K562 (cell line): ENCODE data around the gene HOXB5. TPM values are rescaled to one million over a fixed set of nuclear protein-coding genes. Genes with fewer than 3 reads are reported as not detected.
A peak's percentile ranks its signal among the peaks of the same experiment; 100 is the strongest.

Experiments used
- ASH1L ChIP-seq: fragments of 450-650 bp; IDR thresholded peaks from 2 replicates; pipeline ENCODE4 v1.6.1; 2018; ENCODE audit warnings: borderline replicate concordance, mild to moderate bottlenecking, low read depth; ENCODE audit not compliant: partially characterized antibody
- CSDE1 ChIP-seq, 2 experiments: fragments of 450-650 bp; IDR thresholded peaks; 2 replicates each; pipeline ENCODE4 v1.6.1; 2016; ENCODE audit warnings: mild to moderate bottlenecking in 1 of 2
- E2F4 ChIP-seq: sonication (generic); formaldehyde crosslinking; IDR thresholded peaks from 2 replicates; pipeline ENCODE4 v1.8.0; 2022; ENCODE audit warnings: mild to moderate bottlenecking, low read depth, missing genetic modification reagents
- E2F6 ChIP-seq, 2 experiments: IDR thresholded peaks; 2 replicates each; pipeline ENCODE4 v1.6.1; 2011; ENCODE audit warnings: borderline replicate concordance in 1 of 2, control low read depth in 1 of 2, low read depth in 1 of 2, low read length in 1 of 2, mild to moderate bottlenecking in 1 of 2, mixed read lengths in 1 of 2, moderate library complexity in 1 of 2; ENCODE audit not compliant: insufficient read depth in 1 of 2, insufficient read length in 1 of 2, poor library complexity in 1 of 2, severe bottlenecking in 1 of 2; ENCODE audit errors: extremely low read depth in 1 of 2
- GTF3C2 ChIP-seq: IDR thresholded peaks from 3 replicates; pipeline ENCODE4 v1.6.1; 2011; ENCODE audit warnings: borderline replicate concordance, mild to moderate bottlenecking, moderate library complexity; ENCODE audit not compliant: insufficient read length; ENCODE audit errors: extremely low read depth
- HDAC8 ChIP-seq: fragments of 450-650 bp; IDR thresholded peaks from 2 replicates; pipeline ENCODE4 v1.6.1; 2016; ENCODE audit warnings: mild to moderate bottlenecking, missing genetic modification characterization, moderate library complexity, missing compliant biosample characterization
- IRF9 ChIP-seq: fragments of 450-650 bp; IDR thresholded peaks from 2 replicates; pipeline ENCODE4 v1.6.1; 2016; ENCODE audit warnings: missing biosample characterization, missing genetic modification characterization
- KDM5B ChIP-seq: fragments of 200-600 bp; sonication (generic); IDR thresholded peaks from 2 replicates; pipeline ENCODE4 v1.6.1; 2012; ENCODE audit warnings: low read depth, mild to moderate bottlenecking, moderate library complexity, low read length, control low read depth, inconsistent platforms; ENCODE audit not compliant: insufficient replicate concordance
- KHSRP ChIP-seq: fragments of 450-650 bp; IDR thresholded peaks from 2 replicates; pipeline ENCODE4 v1.6.1; 2017
- RBFOX2 ChIP-seq: fragments of 200-400 bp; formaldehyde crosslinking; IDR thresholded peaks from 2 replicates; pipeline ENCODE4 v1.6.1; 2017; ENCODE audit warnings: low read depth, mild to moderate bottlenecking, low read length, moderate library complexity
- RBM15 ChIP-seq: fragments of 200-400 bp; formaldehyde crosslinking; IDR thresholded peaks from 2 replicates; pipeline ENCODE4 v1.6.1; 2018; ENCODE audit warnings: mild to moderate bottlenecking, low read length, moderate library complexity; ENCODE audit not compliant: insufficient read depth
- RBM22 ChIP-seq: fragments of 200-400 bp; formaldehyde crosslinking; IDR thresholded peaks from 2 replicates; pipeline ENCODE4 v1.6.1; 2018; ENCODE audit warnings: low read length, low read depth; ENCODE audit not compliant: poor library complexity, severe bottlenecking
- SIRT6 ChIP-seq: IDR thresholded peaks from one replicate; pipeline ENCODE4 v1.6.1; 2012; ENCODE audit warnings: low read depth, mild to moderate bottlenecking, control low read depth, inconsistent platforms, low read length, moderate library complexity
- SMAD2 ChIP-seq: fragments of 150-350 bp; IDR thresholded peaks from 2 replicates; pipeline ENCODE4 v1.6.1; 2014; ENCODE audit warnings: low read depth, mild to moderate bottlenecking, low read length
- ZKSCAN8 ChIP-seq: fragments of 200-800 bp; sonication (Bioruptor generic); IDR thresholded peaks from 2 replicates; pipeline ENCODE4 v1.6.1; 2016; ENCODE audit warnings: missing genetic modification characterization, missing compliant biosample characterization
- ZNF347 ChIP-seq: fragments of 450-650 bp; formaldehyde crosslinking; IDR thresholded peaks from 2 replicates; pipeline ENCODE4 v1.4.0; 2020; ENCODE audit warnings: low read depth, mild to moderate bottlenecking, moderate library complexity
- ZNF398 ChIP-seq: fragments of 250-450 bp; sonication (Bioruptor Pico); IDR thresholded peaks from 2 replicates; pipeline ENCODE4 v1.8.0; 2021; ENCODE audit warnings: moderate library complexity, mild to moderate bottlenecking, inconsistent platforms
- ZNF444 ChIP-seq: fragments of 250-450 bp; sonication (Bioruptor Pico); IDR thresholded peaks from 2 replicates; pipeline ENCODE4 v1.4.0; 2020; ENCODE audit warnings: mild to moderate bottlenecking, moderate library complexity
- polyA plus RNA-seq, 8 experiments: library from polyadenylated mRNA; depleted of rRNA in 4 of 8; stranded (reverse) in 5 of 8; unstranded in 3 of 8; fragments of >200 nt; fragmentation: Nextera tagmentation in 2 of 8; fragmentation: Illumina TruSeq in 1 of 8; extraction: Ambion mirVana in 2 of 8; extraction: Trizol in 1 of 8; gene quantifications; 2 replicates each; pipeline versions ENCODE4 v1.2.1 to v1.2.3, GENCODE V29; 2011 to 2014; ENCODE audit warnings: inconsistent platforms in 1 of 8, missing spikeins in 1 of 8
- total RNA-seq, 7 experiments: library from RNA; depleted of rRNA in 6 of 7; stranded (reverse); fragments of >200 nt in 6 of 7; fragmentation: Illumina TruSeq in 2 of 7; extraction: Trizol in 2 of 7; gene quantifications; 2 replicates each; pipeline versions ENCODE4 v1.2.1 to v1.2.3, GENCODE V29; 2011 to 2021; ENCODE audit warnings: low replicate concordance in 1 of 7

HOXB5 gene
- total and polyA plus RNA-seq, 9 of the 15 experiments (the other 6 are each of a cell fraction or from before 2014, with no cell fraction given): 0.24 to 2.7 (median 0.65) TPM

DNA sequence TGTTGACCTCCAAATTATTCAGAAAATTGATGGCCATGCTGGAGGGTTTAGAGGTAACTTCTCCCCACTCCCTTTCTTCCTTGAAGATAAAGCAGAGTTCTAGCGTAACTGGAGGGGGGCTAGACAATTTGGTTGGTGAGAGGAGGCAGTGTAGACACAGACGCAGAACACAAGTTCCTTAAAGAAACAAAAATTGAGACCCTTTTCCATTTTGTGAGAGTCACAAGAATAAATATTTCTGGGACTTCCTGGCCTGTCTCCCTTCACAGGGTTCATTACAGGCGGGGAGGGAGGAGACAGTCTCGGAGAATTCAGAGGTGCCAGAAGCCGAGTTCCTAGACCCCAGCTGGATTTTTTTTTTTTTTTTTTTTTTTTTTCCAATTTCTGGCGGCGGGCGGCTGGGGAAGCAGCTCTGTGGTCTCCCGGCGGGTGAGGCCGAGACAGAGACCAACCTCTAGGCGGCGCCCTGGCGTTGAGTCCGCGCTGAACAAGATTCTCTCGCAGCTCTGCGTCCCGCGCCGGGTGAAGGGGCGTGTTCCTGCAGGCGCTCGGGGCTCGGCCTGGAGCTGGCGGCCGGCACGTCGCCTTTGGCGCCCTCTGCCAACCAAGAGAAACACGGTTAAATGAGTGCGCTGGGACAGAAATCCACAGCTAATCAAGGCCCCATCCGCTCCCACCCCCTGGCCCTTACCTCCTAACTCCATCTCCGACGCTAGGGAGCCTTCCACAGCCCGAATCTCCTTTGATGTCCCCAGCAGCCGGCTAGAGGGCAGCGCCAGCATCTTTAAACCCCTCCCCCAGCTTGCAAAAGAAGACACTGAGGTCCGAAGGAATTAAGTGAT lies 42.8 kb upstream of the HOXB5 start (continued):
- no peak for TF ChIP-seq GTF3C2
- peak; percentile 35 to 89 for TF ChIP-seq E2F6 (IDR thresholded peaks at IDR 0.05; ENCODE audit: borderline replicate concordance in 1 of 2, extremely low read depth in 1 of 2, insufficient read depth in 1 of 2, insufficient read length in 1 of 2, low read depth in 1 of 2, low read length in 1 of 2, poor library complexity in 1 of 2, severe bottlenecking in 1 of 2)
- no peak for TF ChIP-seq RBM22
- no peak for TF ChIP-seq ZKSCAN8 (CRISPR knock-in tag)
- TF ChIP-seq SIRT6: no peak
- no peak for TF ChIP-seq KDM5B
- no peak for TF ChIP-seq ZNF398
- no peak for TF ChIP-seq E2F4 (CRISPR knock-in tag)
- TF ChIP-seq ZNF444 (CRISPR knock-in tag): no peak
- no peak for TF ChIP-seq KHSRP
- TF ChIP-seq RBM15: no peak
- TF ChIP-seq SMAD2: no peak
- TF ChIP-seq HDAC8 (tag): no peak
- no peak for TF ChIP-seq ASH1L
- peak; percentile 68 for TF ChIP-seq RBFOX2
- no peak for TF ChIP-seq CSDE1 (IDR thresholded peaks at IDR 0.05)
- no peak for TF ChIP-seq IRF9
- TF ChIP-seq ZNF347: no peak
